ENCODE measurements around the gene ANKS3.
"Not testable (repeated sequence)": the region's sequence is repeated elsewhere in the genome, so short reads cannot be mapped to it uniquely, and the experiment has no call there.

The ANKS3 gene

GRCh38 chr16:4654964-4655590 lies 79.0 kb downstream of the ANKS3 start:
- CTCF ChIA-PET, result no interaction called here
- POLR2A ChIA-PET (ENCODE audit: low non-redundant PET), result interaction anchor here (0.5 kb wide), 1 partner anchor 167 kb away, joined by 5 read pairs; no protein-coding TSS in a partner anchor
- H3K27ac ChIP-seq, result peak overlapping the region; percentile 51; the same call in 1 of the 2 replicates
- TF ChIP-seq CTCF (conservative IDR thresholded peaks at IDR 0.05; ENCODE audit: low read depth), result no peak
- DNase-seq (ENCODE audit: low spot score), result no peak

- no peak for TF ChIP-seq CTCF (conservative IDR thresholded peaks at IDR 0.05; ENCODE audit: low read depth)
- DNase-seq (ENCODE audit: low spot score), result no peak
- POLR2A ChIA-PET (ENCODE audit: low non-redundant PET), result no interaction called here
- peak overlapping the region; percentile 51 for H3K27ac ChIP-seq
- CTCF ChIA-PET, result no interaction called here
These were observed 79.8 kb downstream of the ANKS3 start for GRCh38 chr16:4654011-4654963.

GRCh38 chr16:4652561-4652960 lies 81.5 kb downstream of the ANKS3 start:
- POLR2A ChIA-PET (ENCODE audit: low non-redundant PET), result no interaction called here
- DNase-seq (ENCODE audit: low spot score), result no peak
- CTCF ChIA-PET, result no interaction called here
- TF ChIP-seq CTCF (conservative IDR thresholded peaks at IDR 0.05; ENCODE audit: low read depth), result no peak
- H3K27ac ChIP-seq, result peak overlapping the region; percentile 51

GRCh38 chr16:4651827-4652226 lies 82.2 kb downstream of the ANKS3 start:
- no peak for TF ChIP-seq CTCF (conservative IDR thresholded peaks at IDR 0.05; ENCODE audit: low read depth)
- ChIA-PET POLR2A (ENCODE audit: low non-redundant PET) (no interaction called here), CTCF (no interaction called here)
- DNase-seq (ENCODE audit: low spot score), result no peak
- H3K27ac ChIP-seq, result no peak overlapping the region

GRCh38 chr16:4650443-4651074 lies 83.5 kb downstream of the ANKS3 start:
- peak overlapping the region; percentile 11; the same call in 1 of the 2 replicates for H3K27ac ChIP-seq
- POLR2A ChIA-PET (ENCODE audit: low non-redundant PET), result not testable (repeated sequence)
- DNase-seq (ENCODE audit: low spot score), result peak; percentile 77
- peak; percentile 82 for TF ChIP-seq CTCF (conservative IDR thresholded peaks at IDR 0.05; ENCODE audit: low read depth)
- CTCF ChIA-PET, result interaction anchor here (0.5 to 0.9 kb wide), 8 partner anchors 17 to 230 kb away, joined by 3 to 8 read pairs (median 4); partner anchors contain the start of gene C16orf96

GRCh38 chr16:4649744-4650442 lies 84.2 kb downstream of the ANKS3 start:
- no peak for DNase-seq (ENCODE audit: low spot score)
- no peak for TF ChIP-seq CTCF (conservative IDR thresholded peaks at IDR 0.05; ENCODE audit: low read depth)
- CTCF ChIA-PET, result interaction anchor here (0.5 to 0.9 kb wide), 7 partner anchors 16 to 230 kb away, joined by 3 to 5 read pairs (median 3); partner anchors contain the start of gene C16orf96
- peak overlapping the region; percentile 11 for H3K27ac ChIP-seq
- POLR2A ChIA-PET (ENCODE audit: low non-redundant PET), result no interaction called here
